SKM-1 treated with dmso at 0.1 percent for 144 hours (cell line): Measurements from ENCODE around the gene HOXA5.

Source experiments
- DNase-seq: peaks from one replicate; lab custom pipeline; 2025; ENCODE audit not compliant: unreplicated experiment; lab: John Stamatoyannopoulos, UW

The HOXA5 gene

DNA sequence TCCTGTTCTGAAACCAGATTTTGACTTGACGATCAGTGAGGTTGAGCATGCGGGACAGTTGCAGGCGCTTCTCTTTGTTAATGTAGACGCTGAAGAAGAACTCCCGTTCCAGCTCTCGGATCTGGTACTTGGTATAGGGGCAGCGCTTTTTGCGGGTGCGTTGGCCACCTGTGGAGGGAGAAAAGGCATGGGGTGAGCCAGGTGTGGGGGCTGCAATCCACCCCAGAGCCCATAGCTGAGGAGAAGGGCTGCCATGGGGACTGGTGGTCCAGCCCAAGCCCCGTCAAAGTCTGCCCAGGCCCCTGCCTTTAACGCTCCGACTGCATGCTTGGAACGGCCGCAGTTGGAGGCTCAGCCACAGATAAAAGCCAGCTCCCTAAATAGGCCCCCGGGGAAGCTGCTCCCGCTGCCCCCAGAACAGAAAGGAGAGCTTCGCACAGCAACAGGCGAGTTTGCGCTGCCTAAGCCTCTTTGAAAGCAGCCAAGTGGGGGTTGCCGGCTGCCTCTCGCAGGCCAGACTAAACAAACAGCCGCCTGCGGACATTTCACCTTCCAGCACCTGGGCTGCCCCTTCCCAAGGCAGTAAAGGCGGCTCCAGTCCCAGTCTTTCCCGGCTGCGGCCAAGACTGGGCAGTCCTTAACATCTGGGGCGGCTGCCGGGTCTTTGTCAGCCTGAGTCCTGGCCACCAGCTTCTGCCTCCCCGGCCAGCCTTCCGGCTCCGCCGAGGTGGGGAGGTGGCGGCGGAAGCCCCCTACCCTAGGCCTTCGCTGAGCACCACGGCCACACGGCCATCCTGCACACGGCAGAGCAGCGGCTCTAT, 39.6 kb upstream of the HOXA5 start:
- DNase-seq = no peak

DNA sequence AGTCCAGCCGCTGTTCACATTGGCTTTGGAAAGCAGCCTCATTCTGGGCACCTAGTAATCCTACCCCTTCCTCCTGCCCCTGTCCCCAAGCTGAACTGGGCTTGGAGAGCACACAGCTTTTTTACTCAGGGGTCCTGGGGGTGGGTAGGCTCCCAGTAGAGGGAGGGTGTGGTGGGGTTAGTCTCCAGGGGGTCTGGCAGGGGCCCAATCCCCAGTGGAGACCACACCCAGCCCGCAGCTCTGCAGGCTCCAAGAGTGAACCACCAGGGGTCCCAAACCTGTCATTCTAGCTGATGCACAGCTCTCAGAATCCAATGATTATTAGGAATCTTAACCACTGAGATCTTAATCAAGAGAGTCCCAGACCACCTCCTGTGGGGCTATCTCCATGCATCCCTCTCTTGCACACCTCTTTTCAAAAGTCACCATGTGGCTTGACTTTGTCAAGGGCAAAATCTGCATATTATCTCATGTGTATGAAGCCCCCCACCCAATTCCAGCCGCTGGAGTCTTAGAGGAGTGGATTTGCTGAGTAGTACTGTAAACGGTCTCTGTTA, 38.9 kb upstream of the HOXA5 start:
- no peak for DNase-seq

- no peak for DNase-seq
Observed at GRCh38 chr7:27181795-27182275, 38.4 kb upstream of the HOXA5 start.

DNA sequence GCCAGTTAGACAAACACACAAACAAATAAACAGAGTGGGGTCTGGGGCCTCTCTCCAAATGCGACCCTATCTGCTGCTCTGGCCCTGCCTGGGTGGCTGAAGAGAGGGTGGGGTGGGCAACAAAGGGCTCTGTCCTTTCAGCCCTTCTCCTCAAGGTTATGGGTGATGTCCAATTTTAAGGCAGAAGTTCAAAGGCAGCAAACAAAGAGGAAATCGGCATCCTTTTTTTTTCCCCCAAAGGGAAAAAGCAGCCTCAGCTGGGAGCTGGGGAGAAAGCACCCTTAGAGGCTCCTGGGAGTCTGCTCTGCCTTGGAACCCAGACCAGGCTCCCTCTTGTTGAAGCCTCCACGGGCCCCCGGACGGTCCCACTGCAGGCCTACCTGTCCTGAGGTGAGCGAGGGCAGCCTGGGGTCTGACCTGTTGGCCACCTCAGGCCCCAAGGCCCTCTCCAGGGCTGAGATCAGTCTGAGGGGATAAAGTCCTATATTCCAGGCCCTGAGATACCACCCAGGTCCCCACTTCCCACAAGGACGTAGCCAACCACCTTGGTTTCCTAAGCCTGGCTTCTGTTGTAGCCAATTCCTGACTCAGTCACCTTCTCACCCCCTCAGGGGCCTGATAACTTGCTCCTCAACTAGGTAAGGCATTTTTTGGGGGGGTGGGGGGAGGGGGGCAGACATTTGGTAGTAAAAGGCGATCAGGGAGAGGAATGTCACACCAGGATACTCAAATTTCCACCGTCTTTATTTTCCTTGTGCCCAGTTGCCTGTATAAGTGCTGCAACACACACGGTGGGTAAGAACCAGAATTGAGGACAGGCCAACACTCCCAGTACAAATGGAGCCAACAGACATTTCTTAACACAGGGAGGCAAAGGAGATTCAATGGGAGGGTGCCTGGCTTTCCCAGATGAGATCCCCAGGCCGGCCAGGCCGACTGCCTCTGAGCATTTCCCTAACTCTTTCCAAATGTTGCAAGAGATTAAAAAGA, 37.2 kb upstream of the HOXA5 start:
- no peak for DNase-seq

DNA sequence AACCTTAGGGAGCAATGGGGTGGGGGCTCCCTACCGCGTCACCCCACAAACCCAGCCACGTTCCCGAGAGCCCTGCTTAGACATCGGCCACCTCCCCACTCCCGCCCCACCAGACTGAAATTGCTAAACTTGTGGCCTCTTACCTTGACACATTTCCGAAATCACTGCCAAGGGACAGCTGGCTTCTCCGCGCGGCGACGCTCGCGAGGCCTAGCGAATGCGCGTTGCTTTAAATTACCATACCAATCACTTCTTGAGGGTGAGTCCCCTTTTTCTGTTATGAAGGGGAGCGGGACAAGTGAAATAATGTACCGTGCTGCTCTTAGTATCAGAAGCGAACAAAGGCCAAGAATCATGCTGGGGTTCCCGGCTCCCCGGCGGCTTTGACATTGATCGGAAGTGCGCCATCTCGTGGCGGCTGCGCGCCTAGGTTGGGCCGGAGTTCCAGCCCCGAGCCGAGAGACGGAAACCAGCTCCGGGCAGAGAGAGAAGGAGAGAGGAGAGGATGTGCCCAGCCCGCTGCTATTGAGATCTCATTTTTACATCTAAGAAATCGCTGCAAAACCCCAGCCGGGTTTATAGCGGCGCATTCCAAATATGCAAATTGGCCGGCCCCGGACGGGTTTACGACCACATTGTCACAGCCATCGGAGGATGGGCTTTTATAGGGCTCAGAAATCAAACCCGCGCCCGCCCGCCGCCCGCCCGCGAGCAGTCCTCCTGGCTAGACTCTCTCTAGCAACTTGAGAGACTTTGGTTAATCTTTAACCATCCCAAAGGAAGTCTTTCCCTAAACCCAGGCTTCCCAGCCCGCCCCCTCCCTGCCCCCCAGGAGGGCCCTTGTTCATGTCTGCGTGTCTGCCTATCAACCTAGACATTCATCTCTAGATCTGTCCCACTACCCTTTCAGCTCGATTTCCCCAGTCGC, 36.3 kb upstream of the HOXA5 start:
- DNase-seq = peak; percentile 49

DNA sequence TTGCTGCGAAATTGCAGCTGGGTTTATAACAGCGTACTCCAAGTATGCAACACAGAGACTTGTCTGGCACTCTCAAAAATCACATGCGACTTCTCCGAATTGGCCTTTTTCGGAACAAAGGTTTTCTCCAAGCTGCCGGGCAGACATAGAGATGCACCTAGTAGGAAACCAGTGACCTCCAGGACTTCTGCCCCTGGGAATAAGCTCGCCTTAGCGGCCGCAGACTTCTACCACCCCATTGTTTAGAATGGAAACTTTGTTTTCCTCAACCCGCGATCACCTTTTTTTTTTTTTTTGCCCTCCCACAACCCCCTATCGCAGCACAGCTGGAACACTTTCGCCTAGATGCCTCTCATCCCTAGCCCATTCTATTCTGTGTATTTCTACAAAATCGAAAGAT, 35.5 kb upstream of the HOXA5 start:
- DNase-seq = no peak

- DNase-seq = no peak
Observed at GRCh38 chr7:27178366-27178765, 34.9 kb upstream of the HOXA5 start.

GRCh38 chr7:27177795-27178320, 34.4 kb upstream of the HOXA5 start:
- DNase-seq = no peak

- DNase-seq = no peak
Observed at GRCh38 chr7:27176962-27177794, 33.7 kb upstream of the HOXA5 start.

DNA sequence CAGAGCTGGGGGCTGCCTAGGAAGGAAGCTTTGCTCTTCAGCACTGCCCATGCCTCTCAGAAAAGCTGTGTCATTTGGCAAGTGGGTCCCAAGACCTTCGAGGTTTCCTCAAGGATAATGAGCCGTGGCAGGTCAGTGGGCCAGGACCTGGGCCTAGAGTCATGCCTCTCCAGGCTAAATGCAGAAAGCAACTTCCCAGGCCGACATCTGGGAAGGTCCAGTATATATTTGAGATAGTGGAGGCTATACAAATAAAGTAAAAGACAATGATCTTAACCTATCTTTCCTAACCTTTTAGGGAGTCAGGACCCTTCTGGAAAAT, 33.0 kb upstream of the HOXA5 start:
- no peak for DNase-seq

DNA sequence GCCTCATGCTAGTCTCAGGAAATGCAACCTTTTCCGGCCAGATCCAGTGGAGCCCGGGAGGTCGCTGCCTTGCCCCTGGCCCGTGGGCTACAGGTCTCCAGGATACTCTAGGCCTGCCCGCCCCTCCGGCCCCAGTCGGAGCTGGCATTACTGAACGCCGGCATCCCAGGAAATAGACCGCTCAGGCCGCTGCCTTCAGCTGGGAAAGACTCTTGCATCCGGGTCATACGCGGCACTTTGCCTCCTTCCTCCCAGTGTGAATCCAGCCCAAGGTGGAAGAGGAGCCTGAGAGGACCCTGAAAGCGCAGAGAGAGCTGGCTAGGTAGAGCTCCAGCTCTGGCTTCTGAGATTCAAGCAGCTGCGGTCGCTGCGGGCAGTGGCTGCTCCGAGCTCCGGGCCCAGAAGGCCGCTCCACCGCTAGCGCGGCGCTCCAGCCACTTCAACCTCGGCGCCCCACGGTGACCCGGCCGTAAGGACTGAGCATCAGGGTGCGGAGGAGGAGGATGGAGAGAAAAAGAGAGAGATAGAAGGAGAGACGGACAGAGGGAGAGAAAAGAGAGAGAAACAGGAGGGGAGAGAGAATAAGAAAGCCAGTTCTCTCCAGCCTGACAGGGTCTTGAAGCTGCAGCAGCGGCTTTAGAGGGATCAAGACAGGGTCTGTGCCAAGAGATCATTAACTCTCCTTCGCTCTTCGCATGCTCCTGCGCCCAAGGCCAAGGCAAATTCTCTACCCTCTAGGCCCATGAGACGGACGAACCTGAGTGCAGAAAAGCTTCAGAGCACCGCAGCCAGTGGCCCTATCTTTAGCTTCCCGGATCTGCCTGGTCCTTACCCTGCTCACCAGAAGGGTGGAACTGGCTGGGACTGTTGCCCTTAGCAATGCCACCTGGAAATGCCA, 32.4 kb upstream of the HOXA5 start:
- no peak for DNase-seq

- no peak for DNase-seq
Observed at GRCh38 chr7:27174874-27175625, 31.6 kb upstream of the HOXA5 start.

DNA sequence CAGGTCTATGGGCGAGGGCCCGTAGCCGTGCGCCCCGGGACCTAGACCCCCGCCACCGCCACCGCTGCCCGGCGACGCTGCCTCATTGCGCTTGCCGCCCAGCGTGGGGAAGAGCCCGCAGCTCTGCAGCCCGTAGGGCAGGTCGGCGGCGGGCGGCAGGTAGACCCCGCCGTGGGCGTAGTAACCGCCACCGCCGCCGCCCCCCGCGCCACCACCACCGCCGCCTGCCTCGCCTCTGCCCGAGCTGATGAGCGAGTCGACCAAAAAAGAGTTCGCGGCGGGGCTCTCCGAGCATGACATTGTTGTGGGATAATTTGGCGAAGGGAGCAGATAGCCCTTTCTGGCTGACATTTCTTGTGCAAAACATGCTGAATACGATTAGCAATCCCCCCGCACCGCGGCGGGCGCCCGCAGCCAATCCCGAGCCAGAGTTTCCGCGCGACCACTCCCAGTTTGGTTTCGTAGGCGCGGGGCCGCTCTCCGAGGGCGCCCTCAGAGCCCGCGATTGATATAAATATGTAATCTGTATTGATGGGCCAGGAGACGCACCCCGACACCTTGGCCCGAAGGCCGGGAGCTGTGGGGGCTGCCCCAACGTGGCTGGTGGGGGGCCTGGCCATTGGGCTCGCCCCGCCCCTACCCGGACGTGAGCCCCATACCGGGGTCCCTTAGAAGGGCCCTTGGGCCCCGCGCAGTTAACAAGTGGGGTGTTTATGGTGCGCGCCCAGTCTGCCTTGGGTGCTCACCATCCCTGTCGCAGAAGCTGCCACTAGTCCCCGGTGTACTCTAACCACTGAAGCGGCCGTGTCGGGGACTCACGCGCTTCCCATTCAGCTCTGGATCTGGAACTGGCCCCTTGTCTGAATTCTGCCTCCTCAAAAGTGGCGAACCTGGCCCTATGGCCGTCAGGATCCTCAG, 30.7 kb upstream of the HOXA5 start, which contains the start of gene HOXA10:
TSS of gene HOXA10 (minus strand) at position 365 of the 918 bp plus-strand sequence. CDS start at position 351, 14 bp downstream.
- DNase-seq = no peak

- peak; percentile 38 for DNase-seq
Observed at GRCh38 chr7:27173511-27173955, 30.1 kb upstream of the HOXA5 start.

DNA sequence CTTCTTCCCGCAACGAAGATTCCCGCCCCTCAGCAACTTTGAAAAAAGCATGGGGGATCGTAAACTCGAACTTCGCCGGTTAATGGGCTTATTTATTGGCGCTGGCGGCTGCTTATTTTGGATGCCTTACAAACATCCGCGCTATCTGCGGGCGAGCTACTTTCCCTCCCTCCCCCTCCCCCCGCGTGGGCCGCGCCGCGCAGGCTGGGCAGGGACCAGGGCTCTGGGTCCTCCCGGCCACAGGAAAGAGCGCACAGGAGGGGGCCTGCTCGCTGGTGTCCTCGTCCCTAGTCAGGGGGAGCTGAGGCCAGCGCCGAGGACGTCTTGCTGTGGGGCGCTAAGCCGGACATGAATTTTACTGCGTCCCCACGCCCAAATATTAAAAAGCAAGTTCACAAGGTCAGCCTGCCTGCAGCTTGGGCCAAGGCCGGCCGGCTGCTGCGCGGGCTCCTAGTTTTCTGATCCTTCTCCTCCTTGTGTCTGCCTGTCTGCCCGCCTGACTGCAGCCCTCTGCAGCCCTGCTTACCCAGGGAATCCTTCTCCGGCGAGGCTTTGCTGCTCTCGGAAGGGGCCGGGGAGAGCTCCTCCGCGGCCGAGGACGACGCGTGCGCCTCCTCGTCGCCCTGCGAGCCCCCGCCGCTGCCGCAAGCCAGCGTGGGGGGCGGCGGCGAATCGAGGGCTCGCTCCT, 29.5 kb upstream of the HOXA5 start:
- DNase-seq = no peak

DNA sequence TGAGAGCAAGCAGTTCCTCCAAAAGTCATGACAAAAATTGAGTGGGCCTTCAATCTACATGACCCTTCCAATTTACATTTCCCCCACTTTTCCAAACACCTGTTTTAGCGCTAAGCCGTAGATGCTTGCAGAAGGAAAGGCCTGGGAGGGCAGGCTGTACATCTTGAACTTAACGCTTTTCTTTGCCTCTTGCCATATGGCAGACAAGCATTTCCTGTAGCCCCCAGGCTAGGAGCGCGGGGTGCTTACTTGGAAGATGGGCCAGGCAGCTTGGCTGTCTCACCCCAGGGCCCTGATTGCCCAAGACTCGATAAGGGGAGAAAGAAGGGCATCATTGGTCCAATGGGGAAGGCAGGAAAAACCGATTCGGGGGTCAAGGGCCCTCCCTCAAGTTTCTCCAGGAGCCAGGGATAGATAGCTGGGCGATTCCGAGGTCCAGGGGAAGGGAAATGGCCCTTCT, 28.9 kb upstream of the HOXA5 start:
- DNase-seq = no peak
